Measurements from ENCODE around the gene CD209.
"Not testable (repeated sequence)": the region's sequence is repeated elsewhere in the genome, so short reads cannot be mapped to it uniquely, and the experiment has no call there.

The CD209 gene

GRCh38 chr19:7779631-7780486 lies 32.5 kb upstream of the CD209 start:
- TF ChIP-seq POLR2A (IDR thresholded peaks at IDR 0.05; ENCODE audit: low read depth, low read length) = no peak
- no peak for FAIRE-seq
- no peak for DNase-seq (ENCODE audit: insufficient read length, low spot score)

- no peak for TF ChIP-seq POLR2A (IDR thresholded peaks at IDR 0.05; ENCODE audit: low read depth, low read length)
- DNase-seq (ENCODE audit: insufficient read length, low spot score) (no peak), FAIRE-seq (no peak)
Observed at GRCh38 chr19:7778081-7778480, 30.7 kb upstream of the CD209 start.

- no peak for TF ChIP-seq POLR2A (IDR thresholded peaks at IDR 0.05; ENCODE audit: low read depth, low read length)
- DNase-seq (ENCODE audit: insufficient read length, low spot score) (no peak), FAIRE-seq (no peak)
Observed at GRCh38 chr19:7775761-7776160, 28.4 kb upstream of the CD209 start.

- DNase-seq (ENCODE audit: insufficient read length, low spot score) (no peak), FAIRE-seq (no peak)
- TF ChIP-seq POLR2A (IDR thresholded peaks at IDR 0.05; ENCODE audit: low read depth, low read length) = no peak
Observed at GRCh38 chr19:7773841-7774240, 26.5 kb upstream of the CD209 start.

- no peak for TF ChIP-seq POLR2A (IDR thresholded peaks at IDR 0.05; ENCODE audit: low read depth, low read length)
- DNase-seq (ENCODE audit: insufficient read length, low spot score) = no peak
- FAIRE-seq = no peak
Observed at GRCh38 chr19:7772752-7773291, 25.5 kb upstream of the CD209 start.

- FAIRE-seq (no peak), DNase-seq (ENCODE audit: insufficient read length, low spot score) (no peak)
- no peak for TF ChIP-seq POLR2A (IDR thresholded peaks at IDR 0.05; ENCODE audit: low read depth, low read length)
Observed at GRCh38 chr19:7771072-7771471, 23.7 kb upstream of the CD209 start.

- no peak for TF ChIP-seq POLR2A (IDR thresholded peaks at IDR 0.05; ENCODE audit: low read depth, low read length)
- DNase-seq (ENCODE audit: insufficient read length, low spot score) = no peak
- no peak for FAIRE-seq
Observed at GRCh38 chr19:7769171-7769570, 21.8 kb upstream of the CD209 start.

- no peak for DNase-seq (ENCODE audit: insufficient read length, low spot score)
- no peak for FAIRE-seq
- TF ChIP-seq POLR2A (IDR thresholded peaks at IDR 0.05; ENCODE audit: low read depth, low read length) = no peak
Observed at GRCh38 chr19:7767487-7767886, 20.2 kb upstream of the CD209 start.

GRCh38 chr19:7766535-7766934 lies 19.2 kb upstream of the CD209 start:
- FAIRE-seq = no peak
- no peak for TF ChIP-seq POLR2A (IDR thresholded peaks at IDR 0.05; ENCODE audit: low read depth, low read length)
- no peak for DNase-seq (ENCODE audit: insufficient read length, low spot score)

- not testable (repeated sequence) for DNase-seq (ENCODE audit: insufficient read length, low spot score); FAIRE-seq
Observed at GRCh38 chr19:7765043-7765442, 17.7 kb upstream of the CD209 start.

GRCh38 chr19:7764157-7764556 lies 16.8 kb upstream of the CD209 start:
- not testable (repeated sequence) for FAIRE-seq; DNase-seq (ENCODE audit: insufficient read length, low spot score)

GRCh38 chr19:7763696-7764095 lies 16.4 kb upstream of the CD209 start:
- no peak for FAIRE-seq
- DNase-seq (ENCODE audit: insufficient read length, low spot score) = no peak
- no peak for TF ChIP-seq POLR2A (IDR thresholded peaks at IDR 0.05; ENCODE audit: low read depth, low read length)

- TF ChIP-seq POLR2A (IDR thresholded peaks at IDR 0.05; ENCODE audit: low read depth, low read length) = no peak
- DNase-seq (ENCODE audit: insufficient read length, low spot score) (no peak), FAIRE-seq (no peak)
Observed at GRCh38 chr19:7762719-7763293, 15.5 kb upstream of the CD209 start, which contains the start of gene CLEC4M. Gene CLEC4M, plus strand, starts transcription at chr19:7763243. Its CDS starts 24 bp downstream, at chr19:7763267.

- DNase-seq (ENCODE audit: insufficient read length, low spot score) = no peak
- no peak for TF ChIP-seq POLR2A (IDR thresholded peaks at IDR 0.05; ENCODE audit: low read depth, low read length)
- no peak for FAIRE-seq
Observed at GRCh38 chr19:7759156-7759555, 11.8 kb upstream of the CD209 start.

- DNase-seq (ENCODE audit: insufficient read length, low spot score) (no peak), FAIRE-seq (no peak)
- no peak for TF ChIP-seq POLR2A (IDR thresholded peaks at IDR 0.05; ENCODE audit: low read depth, low read length)
Observed at GRCh38 chr19:7757358-7757757, 10.0 kb upstream of the CD209 start.
